HUES48 (cell line): ENCODE data around the gene TSPOAP1.
A peak's percentile ranks its signal among the peaks of the same experiment; 100 is the strongest.

Source experiments
- H3K27ac ChIP-seq: one replicate; pipeline ENCODE4 v1.7.0; 2013; ENCODE audit warnings: low read depth, low read length, inconsistent platforms
- H3K27me3 ChIP-seq: 2 replicates; pipeline ENCODE4 v1.6.1; 2013; ENCODE audit warnings: mild to moderate bottlenecking, low read length; ENCODE audit not compliant: control insufficient read depth, insufficient read depth
- H3K36me3 ChIP-seq: 2 replicates; pipeline ENCODE4 v1.6.1; 2013; ENCODE audit warnings: low read length; ENCODE audit not compliant: control insufficient read depth, insufficient read depth
- H3K4me1 ChIP-seq: 2 replicates; pipeline ENCODE4 v1.6.1; 2013; ENCODE audit warnings: mild to moderate bottlenecking, low read length; ENCODE audit not compliant: control insufficient read depth, insufficient read depth
- H3K4me3 ChIP-seq: 2 replicates; pipeline ENCODE4 v1.5.1; 2013; ENCODE audit warnings: mild to moderate bottlenecking, low read depth, low read length
- H3K9ac ChIP-seq: 2 replicates; pipeline ENCODE4 v1.6.1; 2013; ENCODE audit warnings: mild to moderate bottlenecking, low read depth, low read length, moderate library complexity
- H3K9me3 ChIP-seq: 2 replicates; pipeline ENCODE4 v1.6.1; 2013; ENCODE audit warnings: low read length; ENCODE audit not compliant: control insufficient read depth, insufficient read depth

TSPOAP1 gene

DNA sequence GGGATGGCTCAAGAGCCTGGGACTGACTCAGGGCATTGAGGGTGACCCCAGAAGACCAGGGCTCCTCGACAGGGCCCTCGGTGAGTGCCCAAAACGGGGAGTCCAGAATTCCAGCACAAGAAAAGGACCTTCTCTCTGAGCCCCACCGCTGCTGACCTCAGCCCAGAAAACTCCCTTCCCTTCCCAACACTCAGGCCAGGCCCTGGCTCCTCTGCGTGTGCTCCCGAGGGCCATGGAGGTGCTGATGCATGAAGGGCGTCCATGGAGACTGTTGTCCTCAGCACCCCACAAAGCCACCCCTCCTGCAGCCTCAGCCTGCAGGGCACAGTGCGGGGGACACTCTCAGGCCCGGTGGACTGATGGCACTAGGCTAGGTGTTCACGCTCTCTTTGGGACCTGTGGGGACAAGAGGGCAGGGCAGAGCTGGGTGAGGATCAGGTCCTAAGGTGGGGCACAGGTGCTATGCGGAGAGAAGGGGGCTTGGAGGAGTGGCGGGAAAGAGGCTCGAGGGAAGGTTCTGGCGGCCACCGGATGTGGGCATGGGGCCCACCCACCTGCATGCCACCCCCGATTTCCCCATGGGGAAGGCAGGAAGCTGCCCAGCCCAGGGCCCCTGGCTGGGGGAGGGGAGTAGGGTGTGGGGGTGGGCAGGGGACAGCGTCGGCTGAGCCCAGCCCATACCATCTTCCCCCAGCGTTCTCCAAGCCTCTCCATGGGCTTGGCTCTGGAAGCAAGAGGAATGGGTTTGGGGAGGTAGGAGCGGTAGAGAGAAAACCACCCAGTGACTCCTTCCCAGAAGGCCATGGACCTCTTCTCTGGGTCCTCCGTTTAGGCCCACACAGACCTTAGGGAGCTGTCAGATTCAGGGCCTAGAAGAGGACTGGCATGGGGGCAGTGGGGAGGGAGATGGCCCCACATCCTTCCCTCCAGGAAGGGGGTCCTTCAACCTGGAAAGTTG lies 4.5 kb upstream of the TSPOAP1 start:
- Histone ChIP-seq H3K27me3 (no peaks in the 10 kb centered on the region), H3K9ac (no peak overlapping the region), H3K36me3 (no peaks in the 10 kb centered on the region), H3K4me1 (peaks cover 22% of the 10 kb centered on the region), H3K9me3 (no peaks in the 10 kb centered on the region), H3K27ac (no peak overlapping the region), H3K4me3 (no peak overlapping the region)

- Histone ChIP-seq H3K9ac (no peak overlapping the region), H3K36me3 (no peaks in the 10 kb centered on the region), H3K4me1 (peaks cover 13% of the 10 kb centered on the region), H3K27me3 (no peaks in the 10 kb centered on the region), H3K4me3 (no peak overlapping the region), H3K9me3 (no peaks in the 10 kb centered on the region), H3K27ac (no peak overlapping the region)
Observed at GRCh38 chr17:58331815-58332777, 3.5 kb upstream of the TSPOAP1 start.

DNA sequence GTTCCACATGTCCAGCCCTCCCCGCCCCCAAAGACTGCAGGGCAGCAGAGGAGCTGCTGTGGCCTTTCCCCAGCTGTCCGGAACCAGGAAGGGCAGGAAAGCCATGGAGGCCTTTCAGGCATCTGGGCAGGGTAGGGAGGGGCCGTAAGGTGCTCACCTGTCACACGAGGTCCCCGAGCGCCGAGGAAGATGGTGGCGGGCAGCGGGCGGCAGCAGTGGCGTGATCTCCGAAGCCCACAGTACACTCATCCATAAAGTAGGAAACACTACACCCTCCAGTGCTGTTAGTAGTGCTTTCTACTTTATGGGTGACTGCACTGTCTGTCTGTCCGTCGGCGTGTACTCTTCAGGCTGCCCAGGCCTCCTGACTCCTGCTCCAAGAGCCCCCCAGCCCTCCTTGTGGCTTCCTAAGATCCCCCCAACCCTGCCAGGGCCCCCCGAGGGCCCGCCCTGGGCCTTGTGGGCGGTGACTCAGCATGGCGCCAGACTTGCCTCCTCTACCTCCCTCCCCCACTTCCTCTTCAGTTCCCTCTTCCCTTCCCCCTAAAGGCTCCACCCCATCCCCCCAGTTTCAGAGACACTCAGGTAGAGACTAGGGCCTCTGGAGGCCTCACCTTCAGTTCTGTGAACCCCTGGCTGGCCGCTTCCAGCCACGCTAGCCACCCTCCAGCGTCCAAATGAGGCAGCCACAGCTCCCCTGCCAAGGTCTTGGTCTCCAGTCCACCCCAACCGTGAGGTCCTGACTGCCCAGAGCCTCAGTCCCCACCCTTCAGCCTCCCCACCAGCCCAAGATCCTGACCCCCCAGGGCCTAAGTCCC lies 2.6 kb upstream of the TSPOAP1 start:
- Histone ChIP-seq H3K9ac (no peak overlapping the region), H3K27ac (no peak overlapping the region), H3K36me3 (no peaks in the 10 kb centered on the region), H3K4me3 (no peak overlapping the region), H3K9me3 (no peaks in the 10 kb centered on the region), H3K4me1 (peaks cover 11% of the 10 kb centered on the region), H3K27me3 (no peaks in the 10 kb centered on the region; the same call in 1 of the 2 replicates)

- Histone ChIP-seq H3K9me3 (no peaks in the 10 kb centered on the region), H3K4me1 (peaks cover 14% of the 10 kb centered on the region), H3K4me3 (no peak overlapping the region), H3K36me3 (no peaks in the 10 kb centered on the region), H3K9ac (no peak overlapping the region), H3K27ac (no peak overlapping the region), H3K27me3 (no peaks in the 10 kb centered on the region; the same call in 1 of the 2 replicates)
Observed at GRCh38 chr17:58330538-58330996, 2.0 kb upstream of the TSPOAP1 start.

DNA sequence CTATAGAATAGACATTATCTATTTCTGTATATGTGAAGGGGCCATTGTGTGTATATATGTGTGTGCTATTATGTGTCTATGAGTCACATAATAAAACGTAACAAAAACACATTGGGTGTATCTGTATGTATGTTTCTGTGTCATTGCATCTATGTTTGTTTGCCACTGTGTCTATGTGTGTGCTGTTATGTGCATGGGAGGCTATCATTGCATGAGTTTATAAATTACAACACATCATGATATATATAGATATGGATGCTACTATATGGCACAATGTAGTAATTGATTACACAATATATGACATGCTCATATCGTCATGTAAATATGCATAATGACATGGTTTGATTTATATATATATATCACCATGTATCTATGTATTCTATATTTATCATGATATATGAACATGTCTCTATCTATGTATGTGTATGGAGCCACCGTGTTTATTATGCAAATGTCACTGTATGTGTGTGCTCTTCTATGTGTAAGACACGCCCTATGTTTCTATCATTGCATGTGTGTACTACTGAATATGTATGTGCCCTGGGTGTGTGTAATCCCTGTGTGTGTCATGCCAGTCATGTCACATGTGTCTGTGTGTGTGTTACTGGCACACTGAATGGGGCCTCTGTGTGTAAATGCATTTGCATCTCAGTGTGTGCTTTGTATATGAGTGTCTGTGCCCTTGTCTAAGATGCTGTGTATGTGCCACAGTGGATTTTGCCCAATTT lies 1.4 kb upstream of the TSPOAP1 start:
- no peaks in the 10 kb centered on the region for H3K9me3 ChIP-seq
- H3K27me3 ChIP-seq: peaks cover 3% of the 10 kb centered on the region; the same call in 1 of the 2 replicates
- no peak overlapping the region for H3K9ac ChIP-seq
- peaks cover 18% of the 10 kb centered on the region for H3K4me1 ChIP-seq
- no peak overlapping the region for H3K4me3 ChIP-seq
- H3K27ac ChIP-seq: no peak overlapping the region
- no peaks in the 10 kb centered on the region for H3K36me3 ChIP-seq

DNA sequence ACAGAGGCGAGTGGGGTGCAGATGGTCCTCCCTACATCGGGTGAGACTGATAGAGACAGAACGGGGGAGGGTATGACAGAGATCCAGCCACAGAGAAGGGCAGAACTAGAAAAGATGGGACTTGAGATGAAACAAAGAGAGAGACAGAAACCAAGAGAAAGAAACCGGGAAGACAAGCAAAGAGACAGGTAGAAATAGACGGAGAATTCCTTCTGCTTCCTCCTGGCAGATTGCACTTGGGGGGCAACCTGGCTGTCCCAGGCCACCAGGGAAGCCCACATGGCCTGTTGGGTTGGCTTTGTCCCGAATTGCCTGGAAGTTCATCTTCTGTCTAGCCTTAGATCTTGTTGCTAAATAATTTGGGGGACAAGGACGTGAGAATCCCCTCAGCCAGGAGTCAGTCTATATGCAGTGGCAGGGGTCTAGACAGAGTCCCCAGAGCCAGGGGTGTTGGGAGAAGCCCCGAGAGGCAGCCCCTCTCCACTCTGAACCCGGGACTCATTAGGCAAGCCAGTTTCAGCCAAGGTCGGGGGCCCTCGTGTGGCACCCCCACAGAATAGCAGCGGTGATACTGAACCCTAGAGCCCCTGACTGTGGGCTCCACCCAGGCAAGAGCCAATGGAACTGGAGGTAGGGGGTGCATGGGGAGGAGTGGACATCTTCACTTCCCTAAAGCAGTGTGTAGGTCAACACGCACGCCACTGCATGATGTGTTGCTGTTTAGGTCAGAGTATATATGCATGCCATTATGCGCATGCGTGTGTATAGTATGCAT lies 627 bp upstream of the TSPOAP1 start:
- H3K36me3 ChIP-seq: no peaks in the 10 kb centered on the region
- H3K4me1 ChIP-seq: peaks cover 21% of the 10 kb centered on the region
- H3K27ac ChIP-seq: peak overlapping the region; percentile 20
- H3K4me3 ChIP-seq: no peak overlapping the region
- no peak overlapping the region for H3K9ac ChIP-seq
- no peaks in the 10 kb centered on the region for H3K9me3 ChIP-seq
- peaks cover 10% of the 10 kb centered on the region; the same call in 1 of the 2 replicates for H3K27me3 ChIP-seq

GRCh38 chr17:58327363-58328194 lies 1.0 kb downstream of the TSPOAP1 start:
- H3K27ac ChIP-seq: no peak overlapping the region
- peaks cover 27% of the 10 kb centered on the region for H3K4me1 ChIP-seq
- H3K36me3 ChIP-seq: no peaks in the 10 kb centered on the region
- H3K27me3 ChIP-seq: peaks cover 26% of the 10 kb centered on the region
- no peaks in the 10 kb centered on the region for H3K9me3 ChIP-seq
- H3K4me3 ChIP-seq: no peak overlapping the region
- no peak overlapping the region for H3K9ac ChIP-seq

- H3K27ac ChIP-seq: no peak overlapping the region
- peaks cover 27% of the 10 kb centered on the region for H3K27me3 ChIP-seq
- H3K4me1 ChIP-seq: peaks cover 27% of the 10 kb centered on the region
- no peaks in the 10 kb centered on the region for H3K9me3 ChIP-seq
- no peak overlapping the region for H3K4me3 ChIP-seq
- no peaks in the 10 kb centered on the region for H3K36me3 ChIP-seq
- no peak overlapping the region for H3K9ac ChIP-seq
Observed at GRCh38 chr17:58326609-58327362, 1.8 kb downstream of the TSPOAP1 start.
